Measurements from ENCODE around the gene TSNAXIP1.

- TF ChIP-seq CTCF (conservative IDR thresholded peaks at IDR 0.05; ENCODE audit: low read length) = no peak
- no peak for TF ChIP-seq EZH2phosphoT487 (IDR thresholded peaks at IDR 0.05; ENCODE audit: borderline replicate concordance)
Observed at GRCh38 chr16:67873435-67874370, 67.0 kb downstream of the TSNAXIP1 start.

All from Loucy (cell line).